Neural cell (in vitro differentiated cells): ENCODE measurements around the gene DDX31. TPM values are rescaled to one million over a fixed set of nuclear protein-coding genes. Genes with fewer than 3 reads are reported as not detected.
A peak's percentile ranks its signal among the peaks of the same experiment; 100 is the strongest.

ENCODE experiments used
- H2AFZ ChIP-seq: fragments of 200-600, 300-800 bp; sonication (generic), shearing (Covaris generic); 2 replicates; pipeline ENCODE4 v1.6.0; 2014; ENCODE audit warnings: low read depth, mild to moderate bottlenecking, antibody characterized with exemption, low read length, moderate library complexity
- H3F3A ChIP-seq: fragments of 200-600 bp; shearing (Covaris generic); 2 replicates; pipeline ENCODE4 v1.6.1; 2016; ENCODE audit warnings: mild to moderate bottlenecking, moderate library complexity, mixed read lengths, antibody characterized with exemption, low read length; ENCODE audit not compliant: insufficient read depth, poor library complexity, severe bottlenecking
- H3K27ac ChIP-seq: fragments of 200-600, 300-800 bp; sonication (generic), shearing (Covaris generic); 2 replicates; pipeline ENCODE4 v1.5.1; 2014; ENCODE audit warnings: mild to moderate bottlenecking, low read length, moderate library complexity
- H3K27me3 ChIP-seq: fragments of 300-800, 200-600 bp; sonication (generic), shearing (Covaris generic); 2 replicates; pipeline ENCODE4 v1.6.0; 2014; ENCODE audit warnings: mild to moderate bottlenecking, low read depth, low read length, moderate library complexity; ENCODE audit not compliant: insufficient read depth
- H3K36me3 ChIP-seq: fragments of 300-800, 200-600 bp; sonication (generic), shearing (Covaris generic); 2 replicates; pipeline ENCODE4 v1.5.1; 2014; ENCODE audit warnings: mild to moderate bottlenecking, antibody characterized with exemption, low read length, moderate library complexity; ENCODE audit not compliant: insufficient read depth
- H3K4me2 ChIP-seq: fragments of 300-800, 200-600 bp; sonication (generic), shearing (Covaris generic); 2 replicates; pipeline ENCODE4 v1.6.0; 2014; ENCODE audit warnings: mild to moderate bottlenecking, low read length
- H3K4me3 ChIP-seq: fragments of 300-800, 200-600 bp; sonication (generic), shearing (Covaris generic); 2 replicates; pipeline ENCODE4 v1.5.1; 2014; ENCODE audit warnings: mild to moderate bottlenecking, low read length, moderate library complexity
- H3K79me2 ChIP-seq: fragments of 200-600 bp; shearing (Covaris generic); replicated peaks from 2 replicates; pipeline ENCODE4 v1.6.0; 2014; ENCODE audit warnings: mild to moderate bottlenecking, low read length, moderate library complexity; ENCODE audit not compliant: insufficient read depth
- H3K9ac ChIP-seq: fragments of 300-800, 200-600 bp; sonication (generic), shearing (Covaris generic); 2 replicates; pipeline ENCODE4 v1.6.1; 2016; ENCODE audit warnings: mild to moderate bottlenecking, low read length, mixed read lengths
- H3K9me2 ChIP-seq: fragments of 200-600 bp; shearing (Covaris generic); 2 replicates; pipeline ENCODE4 v1.6.1; 2016; ENCODE audit warnings: mild to moderate bottlenecking, low read length, mixed read lengths; ENCODE audit not compliant: insufficient read depth
- H3K9me3 ChIP-seq: fragments of 200-600, 300-800 bp; sonication (generic), shearing (Covaris generic); 2 replicates; pipeline ENCODE4 v1.6.1; 2016; ENCODE audit warnings: mild to moderate bottlenecking, mixed run types, low read length, moderate library complexity, mixed read lengths
- H4K20me1 ChIP-seq: fragments of 200-600 bp; shearing (Covaris generic); 2 replicates; pipeline ENCODE4 v1.6.1; 2016; ENCODE audit warnings: mild to moderate bottlenecking, mixed run types; ENCODE audit not compliant: insufficient read depth
- EZH2 ChIP-seq: fragments of 200-600, 300-800 bp; shearing (Covaris generic), sonication (generic); IDR thresholded peaks from 2 replicates; pipeline ENCODE4 v1.6.1; 2014; ENCODE audit warnings: antibody characterized with exemption, low read length, borderline replicate concordance, mild to moderate bottlenecking; ENCODE audit not compliant: insufficient read depth, poor library complexity, severe bottlenecking
- SMC3 ChIP-seq: fragments of 450-650 bp; conservative IDR thresholded peaks from 2 replicates; pipeline ENCODE4 v1.6.1; 2014; ENCODE audit warnings: antibody characterized with exemption, mild to moderate bottlenecking, moderate library complexity; ENCODE audit not compliant: poor library complexity
- polyA plus RNA-seq: library from polyadenylated mRNA; depleted of rRNA; stranded (reverse); fragments of >200 nt; gene quantifications from 2 replicates; pipeline ENCODE4 v1.2.3, GENCODE V29; 2014
- TF ChIP-seq, protein P1 (sequence below): IDR thresholded peaks from 2 replicates; pipeline ENCODE4 v1.6.1; 2012; ENCODE audit warnings: borderline replicate concordance

Gene DDX31
- polyA plus RNA-seq, 1 donor from 2014 or later, result 12.8 TPM

DNA sequence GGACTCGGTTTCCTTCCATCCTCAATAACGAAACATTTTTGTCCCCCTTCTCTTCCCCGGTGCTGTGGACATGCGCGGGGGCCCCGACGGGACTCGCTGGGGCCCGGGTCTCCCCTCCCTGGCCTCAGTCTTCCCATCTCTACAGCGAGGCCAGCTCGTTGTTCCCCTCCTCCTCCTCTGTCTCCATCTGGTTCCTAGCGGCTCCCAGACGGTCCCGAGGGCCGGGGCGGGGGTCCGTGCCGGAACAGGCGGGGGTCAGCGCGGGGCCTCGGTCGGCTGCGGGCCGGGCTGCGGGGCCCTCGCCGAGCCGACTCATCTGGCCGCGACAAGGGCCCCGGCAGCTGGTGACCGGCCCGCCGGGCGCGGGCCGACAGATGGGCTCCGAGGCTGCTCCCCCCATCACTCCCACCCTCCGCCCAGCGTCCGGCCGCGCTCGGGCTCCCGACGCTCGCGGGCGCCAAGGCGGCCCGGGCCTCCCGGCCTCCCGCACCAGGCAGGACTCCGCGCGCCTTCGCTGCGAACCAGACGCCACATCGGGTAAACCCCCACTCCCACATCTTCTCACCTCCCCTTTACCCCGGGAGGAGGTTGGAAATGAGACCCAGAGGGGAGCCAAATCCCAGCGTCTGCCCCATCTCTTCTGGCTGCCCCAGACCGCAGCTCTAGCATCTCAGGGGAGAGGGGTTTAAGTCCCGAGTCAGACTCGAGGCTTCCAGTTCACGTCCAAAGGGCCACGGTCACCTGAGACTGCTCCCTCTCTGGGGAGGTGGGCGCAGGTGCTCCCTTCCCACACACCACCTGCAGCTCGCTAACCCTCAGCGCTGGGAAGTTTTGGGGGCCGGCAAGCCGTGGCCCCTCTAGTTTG lies 79.2 kb downstream of the DDX31 start:
- Histone ChIP-seq H3K27ac (no peak overlapping the region), H3K4me2 (no peak overlapping the region), H3K9me3 (no peaks in the 10 kb centered on the region), H3K36me3 (no peaks in the 10 kb centered on the region), H2AFZ (no peak overlapping the region), H3K79me2 (no peaks in the 10 kb centered on the region), H3K9me2 (no peaks in the 10 kb centered on the region), H3K9ac (no peak overlapping the region), H3K27me3 (peaks cover 81% of the 10 kb centered on the region), H3F3A (no peaks in the 10 kb centered on the region), H4K20me1 (no peaks in the 10 kb centered on the region), H3K4me3 (no peak overlapping the region)
- TF ChIP-seq, protein P1, sequence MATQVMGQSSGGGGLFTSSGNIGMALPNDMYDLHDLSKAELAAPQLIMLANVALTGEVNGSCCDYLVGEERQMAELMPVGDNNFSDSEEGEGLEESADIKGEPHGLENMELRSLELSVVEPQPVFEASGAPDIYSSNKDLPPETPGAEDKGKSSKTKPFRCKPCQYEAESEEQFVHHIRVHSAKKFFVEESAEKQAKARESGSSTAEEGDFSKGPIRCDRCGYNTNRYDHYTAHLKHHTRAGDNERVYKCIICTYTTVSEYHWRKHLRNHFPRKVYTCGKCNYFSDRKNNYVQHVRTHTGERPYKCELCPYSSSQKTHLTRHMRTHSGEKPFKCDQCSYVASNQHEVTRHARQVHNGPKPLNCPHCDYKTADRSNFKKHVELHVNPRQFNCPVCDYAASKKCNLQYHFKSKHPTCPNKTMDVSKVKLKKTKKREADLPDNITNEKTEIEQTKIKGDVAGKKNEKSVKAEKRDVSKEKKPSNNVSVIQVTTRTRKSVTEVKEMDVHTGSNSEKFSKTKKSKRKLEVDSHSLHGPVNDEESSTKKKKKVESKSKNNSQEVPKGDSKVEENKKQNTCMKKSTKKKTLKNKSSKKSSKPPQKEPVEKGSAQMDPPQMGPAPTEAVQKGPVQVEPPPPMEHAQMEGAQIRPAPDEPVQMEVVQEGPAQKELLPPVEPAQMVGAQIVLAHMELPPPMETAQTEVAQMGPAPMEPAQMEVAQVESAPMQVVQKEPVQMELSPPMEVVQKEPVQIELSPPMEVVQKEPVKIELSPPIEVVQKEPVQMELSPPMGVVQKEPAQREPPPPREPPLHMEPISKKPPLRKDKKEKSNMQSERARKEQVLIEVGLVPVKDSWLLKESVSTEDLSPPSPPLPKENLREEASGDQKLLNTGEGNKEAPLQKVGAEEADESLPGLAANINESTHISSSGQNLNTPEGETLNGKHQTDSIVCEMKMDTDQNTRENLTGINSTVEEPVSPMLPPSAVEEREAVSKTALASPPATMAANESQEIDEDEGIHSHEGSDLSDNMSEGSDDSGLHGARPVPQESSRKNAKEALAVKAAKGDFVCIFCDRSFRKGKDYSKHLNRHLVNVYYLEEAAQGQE, result no peak
- peak; percentile 76 for TF ChIP-seq EZH2

DNA sequence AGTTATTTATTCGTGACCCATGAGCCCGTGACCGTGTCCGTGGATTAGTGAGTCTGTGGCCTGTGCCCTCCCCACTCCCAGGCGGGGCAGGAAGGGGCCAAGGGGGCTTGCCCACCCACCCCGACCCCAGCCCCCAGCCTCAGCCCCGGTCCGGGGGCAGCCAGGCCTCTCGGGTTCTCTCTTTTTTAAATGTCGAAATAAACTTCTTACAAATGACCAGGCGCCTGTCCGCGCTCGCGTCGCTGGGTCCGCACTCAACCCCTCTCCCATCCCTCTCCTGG lies 79.8 kb downstream of the DDX31 start:
- Histone ChIP-seq H3K27me3 (peaks cover 87% of the 10 kb centered on the region), H2AFZ (no peak overlapping the region), H3F3A (no peaks in the 10 kb centered on the region), H3K27ac (no peak overlapping the region), H3K9me3 (no peaks in the 10 kb centered on the region), H3K9me2 (no peaks in the 10 kb centered on the region), H3K36me3 (no peaks in the 10 kb centered on the region), H3K79me2 (no peaks in the 10 kb centered on the region), H3K4me2 (no peak overlapping the region), H4K20me1 (no peaks in the 10 kb centered on the region), H3K9ac (no peak overlapping the region), H3K4me3 (no peak overlapping the region)
- no peak for TF ChIP-seq SMC3

DNA sequence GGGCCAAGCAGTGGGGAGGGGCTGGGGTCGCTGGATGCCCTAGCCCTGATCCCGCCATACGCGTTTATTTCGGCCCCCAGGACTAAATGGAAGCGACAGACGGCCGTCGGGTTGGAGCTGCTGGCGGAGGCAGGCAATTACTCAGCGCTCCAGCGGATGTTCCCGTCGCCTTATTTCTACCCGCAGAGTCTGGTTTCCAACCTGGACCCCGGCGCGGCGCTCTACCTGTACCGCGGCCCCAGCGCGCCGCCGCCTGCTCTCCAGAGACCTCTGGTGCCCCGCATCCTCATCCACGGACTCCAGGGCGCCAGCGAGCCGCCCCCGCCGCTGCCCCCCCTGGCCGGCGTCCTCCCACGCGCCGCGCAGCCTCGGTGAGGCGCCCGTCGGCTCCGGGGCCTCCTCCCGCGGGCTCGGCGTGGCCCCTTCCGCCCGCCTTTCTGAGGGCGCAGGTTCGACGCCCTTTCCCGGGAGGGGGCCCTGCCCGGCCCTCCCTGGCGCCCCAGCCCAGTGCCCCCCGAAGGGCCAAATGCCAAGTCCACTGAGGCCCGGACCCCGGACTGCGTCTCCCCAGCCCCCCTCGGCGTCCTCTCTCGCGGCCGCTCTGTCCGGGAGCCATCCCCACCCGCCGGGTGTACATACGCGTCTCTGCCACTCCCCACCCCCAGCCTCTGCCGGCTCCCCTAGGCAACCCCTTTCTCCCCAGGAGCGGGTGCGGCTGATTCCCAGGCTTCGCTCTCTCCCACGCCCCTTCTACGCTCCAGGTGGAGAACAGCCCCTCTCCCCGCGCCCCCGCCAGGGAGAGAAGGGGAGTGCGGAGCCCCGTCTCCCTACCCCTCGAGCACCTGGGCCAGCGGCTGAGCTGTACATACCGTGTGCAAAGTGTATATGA lies 80.4 kb downstream of the DDX31 start:
- peak; percentile 77 for TF ChIP-seq EZH2
- TF ChIP-seq, protein P1, result no peak
- H3K36me3 ChIP-seq, result no peaks in the 10 kb centered on the region
- H3K4me2 ChIP-seq, result no peak overlapping the region
- no peaks in the 10 kb centered on the region for H3K9me2 ChIP-seq
- no peaks in the 10 kb centered on the region for H4K20me1 ChIP-seq
- H3K9me3 ChIP-seq, result no peaks in the 10 kb centered on the region
- no peak overlapping the region for H2AFZ ChIP-seq
- H3K27me3 ChIP-seq, result peaks cover 93% of the 10 kb centered on the region
- H3K9ac ChIP-seq, result no peak overlapping the region
- no peak overlapping the region for H3K4me3 ChIP-seq
- no peak overlapping the region for H3K27ac ChIP-seq
- no peaks in the 10 kb centered on the region for H3K79me2 ChIP-seq
- no peaks in the 10 kb centered on the region for H3F3A ChIP-seq
